Kidney (tissue), 14 donors: Measurements from ENCODE around the gene VCL. TPM values are rescaled to one million over a fixed set of nuclear protein-coding genes. Genes with fewer than 3 reads are reported as not detected.
"Not testable (repeated sequence)": the region's sequence is repeated elsewhere in the genome, so short reads cannot be mapped to it uniquely, and the experiment has no call there.

ENCODE experiments used
- DNase-seq, 5 donors: peaks; one replicate each; pipeline ENCODE4 v3.0.0-alpha.2; 2013 to 2020
- FAIRE-seq: peaks from 2 replicates; lab custom pipeline; 2012; peaks lifted over from hg19 to GRCh38; lab: Jason Lieb, UNC
- H3K27ac ChIP-seq, 2 donors: one replicate each; pipeline ENCODE4 v1.7.0; 2013; ENCODE audit warnings: low read depth in 2 of 2, low read length in 2 of 2, inconsistent platforms in 1 of 2
- H3K27me3 ChIP-seq: one replicate; pipeline ENCODE4 v1.7.1; 2013; ENCODE audit warnings: low read length, inconsistent platforms; ENCODE audit not compliant: control insufficient read depth, insufficient read depth
- H3K36me3 ChIP-seq, 3 donors: one replicate each; pipeline versions ENCODE4 v1.7.0 to v1.7.1; 2013; ENCODE audit warnings: low read length in 3 of 3, control low read depth in 1 of 3, inconsistent platforms in 1 of 3; ENCODE audit not compliant: insufficient read depth in 3 of 3, control insufficient read depth in 2 of 3
- H3K4me1 ChIP-seq, 3 donors: one replicate each; pipeline versions ENCODE4 v1.7.0 to v1.7.1; 2013; ENCODE audit warnings: low read length in 3 of 3, inconsistent platforms in 1 of 3, low read depth in 1 of 3; ENCODE audit not compliant: control insufficient read depth in 2 of 3, insufficient read depth in 2 of 3
- H3K4me3 ChIP-seq, 3 donors: one replicate each; pipeline versions ENCODE4 v1.7.0 to v1.8.1; 2013; ENCODE audit warnings: low read length in 3 of 3, control low read depth in 1 of 3, inconsistent platforms in 1 of 3
- H3K9ac ChIP-seq, 3 donors: one replicate each; pipeline versions ENCODE4 v1.7.0 to v1.7.1; 2013; ENCODE audit warnings: low read length in 3 of 3, control low read depth in 1 of 3, inconsistent platforms in 1 of 3
- H3K9me3 ChIP-seq, 3 donors: one replicate each; pipeline versions ENCODE4 v1.7.0 to v1.7.1; 2013; ENCODE audit warnings: low read length in 3 of 3, control low read depth in 1 of 3, inconsistent platforms in 1 of 3; ENCODE audit not compliant: control insufficient read depth in 2 of 3, insufficient read depth in 1 of 3
- CTCF ChIP-seq: IDR thresholded peaks from 3 replicates; pipeline ENCODE4 v1.5.1; 2012; ENCODE audit warnings: mild to moderate bottlenecking, moderate library complexity, borderline replicate concordance; ENCODE audit not compliant: insufficient read depth; ENCODE audit errors: extremely low read depth
- intact Hi-C: fragments of 100-400 bp; cut with DNase I; formaldehyde crosslinking; loops from one replicate; pipeline ENCODE4 v1.11.1; 2022
- polyA plus RNA-seq: library from polyadenylated mRNA; stranded (reverse); fragments of 350-450 nt; fragmentation: Illumina TruSeq; extraction: RNeasy Lipid Tissue Mini Kit (QIAGEN cat#74804); gene quantifications from one replicate; pipeline ENCODE4 v1.2.3, GENCODE V29; 2014; ENCODE audit warnings: low read depth, low replicate concordance; ENCODE audit not compliant: insufficient read depth
- total RNA-seq: library from RNA; stranded (reverse); fragmentation: NEBNext Ultra II Directional; extraction: Animal tissue kit (Norgen Biotek cat#: 25700); gene quantifications from one replicate; pipeline ENCODE4 v1.2.1, GENCODE V29; 2021
- donor health status: control.
- donor health status: control.
- donor health status: control.
- donor health status: control.
- donor health status: control.
- donor health status: DM: yes; HTN: yes; CAD: no.
- donor health status: Normal renal cell carcinoma (clear cell type).

Gene VCL
- total and polyA plus RNA-seq, 2 donors from 2014 or later = 23.8 to 167 TPM

- Histone ChIP-seq H3K9ac (no peak overlapping the region), H3K9me3 (no peaks in the 10 kb centered on the region), H3K36me3 (no peaks in the 10 kb centered on the region), H3K27ac (no peak overlapping the region), H3K4me3 (no peak overlapping the region), H3K4me1 (peaks cover 2 to 5% (median 3%) of the 10 kb centered on the region in 3 donors), H3K27me3 (no peaks in the 10 kb centered on the region)
- no peak for DNase-seq
- intact Hi-C loops = no loop called here
- no peak for FAIRE-seq
- no peak for TF ChIP-seq CTCF
Measured at GRCh38 chr10:73962386-73962785, 35.5 kb upstream of the VCL start.

- intact Hi-C loops, FAIRE-seq, H3K9me3 ChIP-seq, DNase-seq, H3K36me3 ChIP-seq, H3K27ac ChIP-seq, H3K9ac ChIP-seq, H3K27me3 ChIP-seq, H3K4me1 ChIP-seq, H3K4me3 ChIP-seq: not testable (repeated sequence)
Measured at GRCh38 chr10:73963533-73963932, 34.4 kb upstream of the VCL start.

GRCh38 chr10:73964743-73965142, 33.2 kb upstream of the VCL start:
- Histone ChIP-seq H3K27me3 (no peaks in the 10 kb centered on the region), H3K9ac (no peak overlapping the region), H3K9me3 (no peaks in the 10 kb centered on the region), H3K36me3 (no peaks in the 10 kb centered on the region), H3K27ac (no peak overlapping the region), H3K4me1 (peaks cover 2 to 8% (median 5%) of the 10 kb centered on the region in 3 donors), H3K4me3 (no peak overlapping the region)
- intact Hi-C loops = no loop called here
- DNase-seq (no peak), FAIRE-seq (no peak)
- TF ChIP-seq CTCF = no peak

GRCh38 chr10:73965267-73965889, 32.5 kb upstream of the VCL start:
- H3K27ac ChIP-seq = peak overlapping the region; percentile 82 to 84
- H3K36me3 ChIP-seq, DNase-seq, H3K27me3 ChIP-seq, H3K9me3 ChIP-seq, H3K4me1 ChIP-seq, FAIRE-seq, intact Hi-C loops: not testable (repeated sequence)
- peak overlapping the region in 1 of 3 donors; percentile 32 for H3K4me3 ChIP-seq
- peak overlapping the region in 2 of 3 donors; percentile 53 to 54 for H3K9ac ChIP-seq
